Endothelial cell of hepatic sinusoid (primary cell): Measurements from ENCODE around the gene ARHGEF16.

Source experiments
- in situ Hi-C: cut with HindIII; loops from 2 replicates; pipeline ENCODE4 v1.10.0; 2017; ENCODE audit warnings: low sequenced_read_pairs

Gene ARHGEF16

GRCh38 chr1:3435666-3436065, 18.8 kb upstream of the ARHGEF16 start:
- in situ Hi-C loops: no loop called here

- in situ Hi-C loops: no loop called here
These were observed 18.0 kb upstream of the ARHGEF16 start for GRCh38 chr1:3436451-3436850.

GRCh38 chr1:3436901-3437300, 17.6 kb upstream of the ARHGEF16 start:
- in situ Hi-C loops: no loop called here

GRCh38 chr1:3438661-3439180, 15.7 kb upstream of the ARHGEF16 start:
- in situ Hi-C loops: no loop called here

- in situ Hi-C loops: no loop called here
These were observed 14.8 kb upstream of the ARHGEF16 start for GRCh38 chr1:3439346-3440299.

- in situ Hi-C loops: no loop called here
These were observed 14.2 kb upstream of the ARHGEF16 start for GRCh38 chr1:3440300-3440681.

- in situ Hi-C loops: no loop called here
These were observed 13.6 kb upstream of the ARHGEF16 start for GRCh38 chr1:3440711-3441409.

- in situ Hi-C loops: no loop called here
These were observed 13.0 kb upstream of the ARHGEF16 start for GRCh38 chr1:3441410-3441847.

GRCh38 chr1:3441880-3442279, 12.6 kb upstream of the ARHGEF16 start:
- in situ Hi-C loops: no loop called here

GRCh38 chr1:3442331-3442730, 12.1 kb upstream of the ARHGEF16 start:
- in situ Hi-C loops: no loop called here

- in situ Hi-C loops: no loop called here
These were observed 11.6 kb upstream of the ARHGEF16 start for GRCh38 chr1:3442901-3443300.

GRCh38 chr1:3443807-3444206, 10.7 kb upstream of the ARHGEF16 start:
- in situ Hi-C loops: no loop called here

- in situ Hi-C loops: no loop called here
These were observed 10.2 kb upstream of the ARHGEF16 start for GRCh38 chr1:3444298-3444697.

- in situ Hi-C loops: no loop called here
These were observed 9.7 kb upstream of the ARHGEF16 start for GRCh38 chr1:3444736-3445135.

GRCh38 chr1:3450202-3450863, 4.1 kb upstream of the ARHGEF16 start:
- in situ Hi-C loops: loop anchor here (5.0 kb wide), 1 partner anchor 72 kb away; no protein-coding TSS in a partner anchor

GRCh38 chr1:3450983-3451382, 3.5 kb upstream of the ARHGEF16 start:
- in situ Hi-C loops: loop anchor here (5.0 kb wide), 1 partner anchor 71 kb away; no protein-coding TSS in a partner anchor

GRCh38 chr1:3451994-3452865, 2.2 kb upstream of the ARHGEF16 start:
- in situ Hi-C loops: loop anchor here (5.0 kb wide), 1 partner anchor 70 kb away; no protein-coding TSS in a partner anchor

- in situ Hi-C loops: loop anchor here (5.0 kb wide), 1 partner anchor 69 kb away; no protein-coding TSS in a partner anchor
These were observed 1.6 kb upstream of the ARHGEF16 start for GRCh38 chr1:3452866-3453175.

- in situ Hi-C loops: loop anchor here (5.0 kb wide), 1 partner anchor 69 kb away; no protein-coding TSS in a partner anchor
These were observed 1.2 kb upstream of the ARHGEF16 start for GRCh38 chr1:3453203-3453761.
